Body of pancreas (tissue), 4 donors: ENCODE data around the gene DLG2.

Source experiments
- CTCF ChIP-seq, 7 experiments: fragments of 450-650 bp in 4 of 7; fragments of 200-600 bp in 3 of 7; sonication (generic) in 3 of 7; IDR thresholded peaks; one replicate each; pipeline ENCODE4 v1.5.1; 2016 to 2019; ENCODE audit warnings: antibody characterized with exemption in 7 of 7
- POLR2A ChIP-seq, 3 donors: fragments of 450-650 bp; IDR thresholded peaks; one replicate each; pipeline ENCODE4 v1.6.1; 2016; ENCODE audit warnings: antibody characterized with exemption in 3 of 3, mild to moderate bottlenecking in 2 of 3

GRCh38 chr11:83473743-83474142, 2153.4 kb downstream of the DLG2 start:
- TF ChIP-seq CTCF (IDR thresholded peaks at IDR 0.05) (no peak), POLR2A (IDR thresholded peaks at IDR 0.05) (no peak)
